HEK293 (cell line): ENCODE measurements around the gene MEG3.

Source experiments
- GLI2 ChIP-seq: fragments of 450-650 bp; formaldehyde crosslinking; IDR thresholded peaks from 2 replicates; pipeline ENCODE4; 2017; ENCODE audit warnings: missing biosample characterization, missing genetic modification characterization, low read depth, borderline replicate concordance
- IKZF3 ChIP-seq: fragments of 450-650 bp; IDR thresholded peaks from 2 replicates; pipeline ENCODE4 v1.5.0; 2018; ENCODE audit warnings: missing biosample characterization, mild to moderate bottlenecking, missing genetic modification characterization, moderate library complexity
- KLF7 ChIP-seq: fragments of 450-650 bp; formaldehyde crosslinking; IDR thresholded peaks from 2 replicates; pipeline ENCODE4 v1.5.1; 2016; ENCODE audit warnings: missing biosample characterization, missing genetic modification characterization, borderline replicate concordance
- ZIC2 ChIP-seq: fragments of 450-650 bp; formaldehyde crosslinking; IDR thresholded peaks from 2 replicates; pipeline ENCODE4 v1.5.1; 2016; ENCODE audit warnings: missing biosample characterization, missing genetic modification characterization
- ZNF248 ChIP-seq: fragments of 450-650 bp; formaldehyde crosslinking; IDR thresholded peaks from 2 replicates; pipeline ENCODE4 v1.5.1; 2017; ENCODE audit warnings: missing biosample characterization, missing genetic modification characterization
- ZNF274 ChIP-seq, 2 experiments: fragments of 200-500 bp in 1 of 2; fragments of 450-650 bp in 1 of 2; sonication (Bioruptor generic) in 1 of 2; formaldehyde crosslinking in 1 of 2; IDR thresholded peaks; 2 replicates each; pipeline versions ENCODE4 v1.5.1 to v1.6.1; 2014 to 2016; ENCODE audit warnings: borderline replicate concordance in 1 of 2, inconsistent platforms in 1 of 2, low read length in 1 of 2, missing biosample characterization in 1 of 2, missing genetic modification characterization in 1 of 2
- ZNF394 ChIP-seq: fragments of 450-650 bp; formaldehyde crosslinking; IDR thresholded peaks from 2 replicates; pipeline ENCODE4 v1.5.1; 2016; ENCODE audit warnings: missing biosample characterization, missing genetic modification characterization, mild to moderate bottlenecking, moderate library complexity, borderline replicate concordance
- TF ChIP-seq, protein P1 (sequence below): fragments of 450-650 bp; formaldehyde crosslinking; IDR thresholded peaks from 2 replicates; pipeline ENCODE4 v1.5.1; 2016; ENCODE audit warnings: missing biosample characterization, missing genetic modification characterization
- TF ChIP-seq, protein P2 (sequence below): fragments of 450-650 bp; formaldehyde crosslinking; IDR thresholded peaks from 2 replicates; pipeline ENCODE4 v1.5.1; 2016; ENCODE audit warnings: missing biosample characterization, missing genetic modification characterization

DNA sequence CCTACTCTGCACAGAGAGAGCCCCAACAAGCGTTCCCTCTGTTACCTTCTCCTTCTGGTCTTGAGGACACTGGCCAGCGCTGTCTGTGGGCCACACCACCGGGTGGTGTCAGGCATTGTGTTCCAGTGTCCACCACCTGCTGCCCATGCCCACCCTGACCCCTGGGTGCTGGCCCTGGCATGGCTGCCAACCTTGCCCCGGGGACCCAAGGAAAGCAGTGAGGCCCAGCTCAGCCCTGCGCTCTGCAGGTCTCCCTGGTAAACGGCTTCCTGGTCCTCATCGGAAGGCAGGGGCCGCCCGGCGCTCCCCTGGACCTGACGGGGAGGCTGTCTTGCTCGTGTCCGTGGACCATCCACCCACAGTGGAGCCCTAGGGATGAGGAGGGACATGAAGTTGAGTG is 21.8 kb upstream of the MEG3 start:
- TF ChIP-seq ZNF248 (tag by site-specific recombination) (no peak), KLF7 (tag by site-specific recombination) (no peak), ZNF394 (no peak), ZIC2 (tag by site-specific recombination) (no peak), ZNF274 (IDR thresholded peaks at IDR 0.05; ENCODE audit: low read length) (no peak), ZNF274 (tag by site-specific recombination; IDR thresholded peaks at IDR 0.05; ENCODE audit: borderline replicate concordance) (no peak), IKZF3 (tag by site-specific recombination) (no peak), GLI2 (no peak)
- TF ChIP-seq, protein P1, sequence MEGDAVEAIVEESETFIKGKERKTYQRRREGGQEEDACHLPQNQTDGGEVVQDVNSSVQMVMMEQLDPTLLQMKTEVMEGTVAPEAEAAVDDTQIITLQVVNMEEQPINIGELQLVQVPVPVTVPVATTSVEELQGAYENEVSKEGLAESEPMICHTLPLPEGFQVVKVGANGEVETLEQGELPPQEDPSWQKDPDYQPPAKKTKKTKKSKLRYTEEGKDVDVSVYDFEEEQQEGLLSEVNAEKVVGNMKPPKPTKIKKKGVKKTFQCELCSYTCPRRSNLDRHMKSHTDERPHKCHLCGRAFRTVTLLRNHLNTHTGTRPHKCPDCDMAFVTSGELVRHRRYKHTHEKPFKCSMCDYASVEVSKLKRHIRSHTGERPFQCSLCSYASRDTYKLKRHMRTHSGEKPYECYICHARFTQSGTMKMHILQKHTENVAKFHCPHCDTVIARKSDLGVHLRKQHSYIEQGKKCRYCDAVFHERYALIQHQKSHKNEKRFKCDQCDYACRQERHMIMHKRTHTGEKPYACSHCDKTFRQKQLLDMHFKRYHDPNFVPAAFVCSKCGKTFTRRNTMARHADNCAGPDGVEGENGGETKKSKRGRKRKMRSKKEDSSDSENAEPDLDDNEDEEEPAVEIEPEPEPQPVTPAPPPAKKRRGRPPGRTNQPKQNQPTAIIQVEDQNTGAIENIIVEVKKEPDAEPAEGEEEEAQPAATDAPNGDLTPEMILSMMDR: no peak
- TF ChIP-seq, protein P2, sequence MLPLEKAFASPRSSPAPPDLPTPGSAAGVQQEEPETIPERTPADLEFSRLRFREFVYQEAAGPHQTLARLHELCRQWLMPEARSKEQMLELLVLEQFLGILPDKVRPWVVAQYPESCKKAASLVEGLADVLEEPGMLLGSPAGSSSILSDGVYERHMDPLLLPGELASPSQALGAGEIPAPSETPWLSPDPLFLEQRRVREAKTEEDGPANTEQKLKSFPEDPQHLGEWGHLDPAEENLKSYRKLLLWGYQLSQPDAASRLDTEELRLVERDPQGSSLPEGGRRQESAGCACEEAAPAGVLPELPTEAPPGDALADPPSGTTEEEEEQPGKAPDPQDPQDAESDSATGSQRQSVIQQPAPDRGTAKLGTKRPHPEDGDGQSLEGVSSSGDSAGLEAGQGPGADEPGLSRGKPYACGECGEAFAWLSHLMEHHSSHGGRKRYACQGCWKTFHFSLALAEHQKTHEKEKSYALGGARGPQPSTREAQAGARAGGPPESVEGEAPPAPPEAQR: no peak
